Ovary (tissue), 3 donors: ENCODE measurements around the gene PRKCSH.

Source experiments
- EP300 ChIP-seq: sonication (generic); formaldehyde crosslinking; IDR thresholded peaks from one replicate; pipeline ENCODE4 v1.6.1; 2017; ENCODE audit warnings: antibody characterized with exemption
- TF ChIP-seq, protein P1 (sequence below), 3 donors: fragments of 450-650 bp in 2 of 3; fragments of 200-600 bp in 1 of 3; IDR thresholded peaks; one replicate each; pipeline versions ENCODE4 v1.5.1 to v1.8.0; 2016 to 2022; ENCODE audit warnings: antibody characterized with exemption in 3 of 3, mild to moderate bottlenecking in 1 of 3
- donor health status: DM: no; HTN: no; CAD: no.

- TF ChIP-seq, protein P1, sequence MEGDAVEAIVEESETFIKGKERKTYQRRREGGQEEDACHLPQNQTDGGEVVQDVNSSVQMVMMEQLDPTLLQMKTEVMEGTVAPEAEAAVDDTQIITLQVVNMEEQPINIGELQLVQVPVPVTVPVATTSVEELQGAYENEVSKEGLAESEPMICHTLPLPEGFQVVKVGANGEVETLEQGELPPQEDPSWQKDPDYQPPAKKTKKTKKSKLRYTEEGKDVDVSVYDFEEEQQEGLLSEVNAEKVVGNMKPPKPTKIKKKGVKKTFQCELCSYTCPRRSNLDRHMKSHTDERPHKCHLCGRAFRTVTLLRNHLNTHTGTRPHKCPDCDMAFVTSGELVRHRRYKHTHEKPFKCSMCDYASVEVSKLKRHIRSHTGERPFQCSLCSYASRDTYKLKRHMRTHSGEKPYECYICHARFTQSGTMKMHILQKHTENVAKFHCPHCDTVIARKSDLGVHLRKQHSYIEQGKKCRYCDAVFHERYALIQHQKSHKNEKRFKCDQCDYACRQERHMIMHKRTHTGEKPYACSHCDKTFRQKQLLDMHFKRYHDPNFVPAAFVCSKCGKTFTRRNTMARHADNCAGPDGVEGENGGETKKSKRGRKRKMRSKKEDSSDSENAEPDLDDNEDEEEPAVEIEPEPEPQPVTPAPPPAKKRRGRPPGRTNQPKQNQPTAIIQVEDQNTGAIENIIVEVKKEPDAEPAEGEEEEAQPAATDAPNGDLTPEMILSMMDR (IDR thresholded peaks at IDR 0.05), result no peak
- TF ChIP-seq EP300, result no peak
These were observed 13.0 kb upstream of the PRKCSH start for GRCh38 chr19:11422163-11423065.
